H1 (cell line): Measurements from ENCODE around the gene MVK. TPM values are rescaled to one million over a fixed set of nuclear protein-coding genes. Genes with fewer than 3 reads are reported as not detected.

Experiments used
- CTCF ChIA-PET: fragments of 300-600 bp; sonication (Branson Sonifier 250); formaldehyde crosslinking; loops from one replicate; lab custom pipeline; 2021; ENCODE audit not compliant: partially characterized antibody; lab: Charles Lee
- POLR2A ChIA-PET: fragments of 300-600 bp; sonication (Branson Sonifier 250); formaldehyde crosslinking; loops from one replicate; lab custom pipeline; 2021; ENCODE audit warnings: inconsistent platforms; ENCODE audit not compliant: partially characterized antibody; lab: Charles Lee
- DNase-seq, 2 experiments: peaks; one replicate each; pipeline versions ENCODE4 v3.0.0 to v3.0.0-alpha.2; 2010 to 2022; ENCODE audit warnings: low spot score in 2 of 2, low read depth in 1 of 2, mixed read lengths in 1 of 2
- FAIRE-seq: peaks from 2 replicates; lab custom pipeline; 2011; peaks lifted over from hg19 to GRCh38; lab: Jason Lieb, UNC
- H2AFZ ChIP-seq: 2 replicates; pipeline ENCODE4 v1.8.1; 2012; ENCODE audit warnings: low read length, inconsistent platforms
- H2AK5ac ChIP-seq: 2 replicates; pipeline ENCODE4 v1.6.1; 2013; ENCODE audit warnings: low read depth, low read length
- H2BK120ac ChIP-seq: replicated peaks from 2 replicates; pipeline ENCODE3; 2013; ENCODE audit warnings: low read depth, low read length, inconsistent platforms
- H2BK12ac ChIP-seq: 2 replicates; pipeline ENCODE4 v1.6.1; 2013; ENCODE audit warnings: low read depth, low read length
- H2BK15ac ChIP-seq: 2 replicates; pipeline ENCODE4 v1.6.1; 2013; ENCODE audit warnings: low read length
- H2BK20ac ChIP-seq: 2 replicates; pipeline ENCODE4 v1.6.1; 2013; ENCODE audit warnings: low read length
- H2BK5ac ChIP-seq: 2 replicates; pipeline ENCODE4 v1.6.1; 2013; ENCODE audit warnings: low read depth, low read length
- H3K14ac ChIP-seq: 2 replicates; pipeline ENCODE4 v1.6.1; 2013; ENCODE audit warnings: inconsistent platforms; ENCODE audit not compliant: insufficient read length
- H3K18ac ChIP-seq: 2 replicates; pipeline ENCODE4 v1.6.1; 2013; ENCODE audit warnings: low read length; ENCODE audit errors: extremely low read depth
- H3K23ac ChIP-seq: 2 replicates; pipeline ENCODE4 v1.6.1; 2013; ENCODE audit warnings: inconsistent platforms; ENCODE audit not compliant: insufficient read length
- H3K23me2 ChIP-seq: 2 replicates; pipeline ENCODE4 v1.6.1; 2013; ENCODE audit warnings: low read depth, low read length
- H3K27ac ChIP-seq: 2 replicates; pipeline ENCODE4 v1.6.1; 2011; ENCODE audit warnings: low read depth, low read length, inconsistent platforms
- H3K27me3 ChIP-seq, 4 experiments: replicated peaks in 1 of 4; 1 replicate in 1 of 4; 2 replicates in 3 of 4; pipeline versions ENCODE4 v1.6.1 to v1.8.1; 2011 to 2013; ENCODE audit warnings: low read length in 3 of 4, mild to moderate bottlenecking in 3 of 4, inconsistent platforms in 2 of 4, mixed read lengths in 2 of 4, moderate library complexity in 1 of 4; ENCODE audit not compliant: control insufficient read depth in 3 of 4, insufficient read depth in 3 of 4; ENCODE audit errors: extremely low read depth in 1 of 4
- H3K36me3 ChIP-seq, 4 experiments: 2 replicates each; pipeline versions ENCODE4 v1.6.1 to v1.8.1; 2011 to 2013; ENCODE audit warnings: mild to moderate bottlenecking in 4 of 4, low read length in 3 of 4, moderate library complexity in 2 of 4, control low read depth in 1 of 4, inconsistent platforms in 1 of 4; ENCODE audit not compliant: insufficient read depth in 4 of 4, control insufficient read depth in 2 of 4
- H3K4ac ChIP-seq: replicated peaks from 2 replicates; pipeline ENCODE3; 2013; ENCODE audit warnings: low read length, low read depth, mixed read lengths, inconsistent platforms; ENCODE audit not compliant: insufficient read length
- H3K4me1 ChIP-seq, 4 experiments: replicated peaks in 1 of 4; 1 replicate in 1 of 4; 2 replicates in 3 of 4; pipeline versions ENCODE4 v1.6.1 to v1.8.1; 2011 to 2013; ENCODE audit warnings: low read length in 3 of 4, inconsistent platforms in 2 of 4, mixed read lengths in 1 of 4; ENCODE audit not compliant: insufficient read depth in 4 of 4, control insufficient read depth in 3 of 4
- H3K4me2 ChIP-seq, 2 experiments: 2 replicates each; pipeline versions ENCODE4 v1.6.1 to v1.8.1; 2011 to 2013; ENCODE audit warnings: low read depth in 2 of 2, low read length in 2 of 2, control low read depth in 1 of 2, inconsistent platforms in 1 of 2, mild to moderate bottlenecking in 1 of 2; ENCODE audit not compliant: insufficient read depth in 1 of 2
- H3K4me3 ChIP-seq, 4 experiments: fragments of 200-600, 300-600 bp in 1 of 4; sonication (generic), shearing (Covaris generic), sonication (Bioruptor Twin) in 1 of 4; 2 replicates each; pipeline versions ENCODE4 v1.5.1 to v1.8.1; 2011 to 2016; ENCODE audit warnings: low read length in 4 of 4, low read depth in 3 of 4, control low read depth in 2 of 4, inconsistent platforms in 2 of 4, mild to moderate bottlenecking in 2 of 4, mixed read lengths in 1 of 4, moderate library complexity in 1 of 4; ENCODE audit not compliant: insufficient read depth in 2 of 4; ENCODE audit errors: extremely low read depth in 1 of 4
- H3K56ac ChIP-seq: replicated peaks from 2 replicates; pipeline ENCODE3; 2013; ENCODE audit warnings: low read depth, mild to moderate bottlenecking, mixed read lengths, low read length, inconsistent platforms; ENCODE audit not compliant: insufficient read length
- H3K79me1 ChIP-seq: 2 replicates; pipeline ENCODE4 v1.6.1; 2013; ENCODE audit warnings: low read depth, low read length, control low read depth
- H3K79me2 ChIP-seq, 2 experiments: 2 replicates each; pipeline versions ENCODE4 v1.6.1 to v1.8.1; 2012 to 2013; ENCODE audit warnings: low read length in 2 of 2, mild to moderate bottlenecking in 2 of 2, inconsistent platforms in 1 of 2; ENCODE audit not compliant: insufficient read depth in 2 of 2, control insufficient read depth in 1 of 2
- H3K9ac ChIP-seq, 4 experiments: replicated peaks in 1 of 4; 1 replicate in 1 of 4; 2 replicates in 3 of 4; pipeline versions ENCODE4 v1.6.1 to v1.8.1; 2011 to 2013; ENCODE audit warnings: low read depth in 3 of 4, low read length in 3 of 4, control low read depth in 2 of 4, mild to moderate bottlenecking in 2 of 4, moderate library complexity in 2 of 4, inconsistent platforms in 1 of 4; ENCODE audit errors: extremely low read depth in 1 of 4
- H3K9me3 ChIP-seq, 2 experiments: 2 replicates each; pipeline versions ENCODE4 v1.6.1 to v1.8.1; 2012 to 2013; ENCODE audit warnings: mild to moderate bottlenecking in 2 of 2, moderate library complexity in 2 of 2, control low read depth in 1 of 2, inconsistent platforms in 1 of 2, low read depth in 1 of 2, low read length in 1 of 2, mixed read lengths in 1 of 2; ENCODE audit not compliant: insufficient read depth in 2 of 2
- H4K20me1 ChIP-seq, 2 experiments: replicated peaks in 1 of 2; 2 replicates each; pipeline versions ENCODE3 to v1.8.1; 2011 to 2013; ENCODE audit warnings: inconsistent platforms in 2 of 2, low read length in 2 of 2, mild to moderate bottlenecking in 1 of 2; ENCODE audit not compliant: insufficient read depth in 2 of 2, control insufficient read depth in 1 of 2
- H4K5ac ChIP-seq: 2 replicates; pipeline ENCODE4 v1.6.1; 2013; ENCODE audit warnings: low read length, low read depth, mixed read lengths, inconsistent platforms; ENCODE audit not compliant: insufficient read length
- H4K8ac ChIP-seq: 2 replicates; pipeline ENCODE4 v1.8.0; 2013; ENCODE audit warnings: mild to moderate bottlenecking, moderate library complexity, low read length, inconsistent platforms; ENCODE audit not compliant: insufficient read depth; ENCODE audit errors: extremely low read depth
- H4K91ac ChIP-seq: replicated peaks from 2 replicates; pipeline ENCODE3; 2013; ENCODE audit warnings: low read length, mixed read lengths, inconsistent platforms; ENCODE audit not compliant: insufficient read length
- CBX5 ChIP-seq: fragments of 300-800, 300-1000 bp; sonication (generic); IDR thresholded peaks from 2 replicates; pipeline ENCODE4 v1.7.1; 2016; ENCODE audit warnings: antibody characterized with exemption, low read length, low read depth
- CBX8 ChIP-seq: fragments of 300-800, 300-1000 bp; sonication (generic); IDR thresholded peaks from 2 replicates; pipeline ENCODE4 v1.7.1; 2016; ENCODE audit warnings: low read depth, low read length, borderline replicate concordance
- CEBPB ChIP-seq: IDR thresholded peaks from 2 replicates; pipeline ENCODE4 v1.6.1; 2012; ENCODE audit warnings: low read depth, low read length
- CHD1 ChIP-seq: IDR thresholded peaks from 2 replicates; pipeline ENCODE4 v1.6.1; 2012; ENCODE audit warnings: low read depth, low read length, improper control_type of control experiment
- E2F6 ChIP-seq: IDR thresholded peaks from 2 replicates; pipeline ENCODE4 v1.6.1; 2012; ENCODE audit warnings: inconsistent platforms
- EZH2 ChIP-seq: fragments of 200-600 bp; sonication (generic); IDR thresholded peaks from 2 replicates; pipeline ENCODE4 v1.7.1; 2012; ENCODE audit warnings: low read depth, mild to moderate bottlenecking, moderate library complexity, low read length, inconsistent platforms; ENCODE audit not compliant: severe bottlenecking
- FOSL1 ChIP-seq: IDR thresholded peaks from 2 replicates; pipeline ENCODE4 v1.6.1; 2011; ENCODE audit warnings: mild to moderate bottlenecking, low read depth, low read length, moderate library complexity; ENCODE audit not compliant: insufficient read depth
- GABPA ChIP-seq: IDR thresholded peaks from 2 replicates; pipeline ENCODE4 v1.6.1; 2011; ENCODE audit warnings: mild to moderate bottlenecking, low read length, moderate library complexity, borderline replicate concordance; ENCODE audit not compliant: insufficient read depth
- HDAC6 ChIP-seq: IDR thresholded peaks from one replicate; pipeline ENCODE4 v1.7.1; 2012; ENCODE audit warnings: low read depth, mild to moderate bottlenecking, inconsistent platforms, low read length, moderate library complexity
- SRF ChIP-seq: IDR thresholded peaks from 2 replicates; pipeline ENCODE4 v1.6.1; 2011; ENCODE audit warnings: mild to moderate bottlenecking, low read depth, low read length, moderate library complexity
- ZNF274 ChIP-seq: IDR thresholded peaks from 2 replicates; pipeline ENCODE4 v1.7.0; 2012; ENCODE audit warnings: low read length, borderline replicate concordance; ENCODE audit errors: extremely low read depth
- WGBS, 2 experiments: shearing (Covaris generic) in 1 of 2; methylation state at CpG; one replicate each; pipeline versions ENCODE4 v1.1.6 to v1.1.7; 2013 to 2015; ENCODE audit warnings: low lambda C conversion rate in 2 of 2, mixed read lengths in 2 of 2, inconsistent platforms in 1 of 2, low coverage in 1 of 2, missing lambda C conversion rate in 1 of 2; ENCODE audit not compliant: insufficient replicate concordance in 2 of 2, insufficient coverage in 1 of 2, insufficient read length in 1 of 2; ENCODE audit errors: extremely low coverage in 1 of 2, missing lambda C conversion rate in 1 of 2; 5-methylcytosine and 5-hydroxymethylcytosine counted together
- polyA plus RNA-seq, 7 experiments: library from polyadenylated mRNA; depleted of rRNA in 3 of 7; stranded (reverse) in 5 of 7; unstranded in 2 of 7; fragments of >200 nt in 5 of 7; fragments of 200-250 nt in 2 of 7; gene quantifications; 1 replicate in 5 of 7; 2 replicates in 1 of 7; 4 replicates in 1 of 7; pipeline versions ENCODE4 v1.2.1 to v1.2.3, GENCODE V29; 2011 to 2013; ENCODE audit warnings: missing spikeins in 2 of 7, mixed read lengths in 2 of 7
- total RNA-seq: library from RNA; stranded (reverse); fragmentation: NEBNext Ultra II Directional; extraction: Animal tissue kit (Norgen Biotek cat#: 25700); gene quantifications from 2 replicates; pipeline ENCODE4 v1.2.1, GENCODE V29; 2021
- TF ChIP-seq, protein P1 (sequence below): IDR thresholded peaks from 2 replicates; pipeline ENCODE4 v1.6.1; 2011; ENCODE audit warnings: low read depth, mild to moderate bottlenecking, low read length; ENCODE audit not compliant: insufficient read depth

Gene MVK
- total and polyA plus RNA-seq, 2 of the 8 experiments (the other 6 are each of a cell fraction or from before 2014, with no cell fraction given), result 15.7 to 20.9 TPM

DNA sequence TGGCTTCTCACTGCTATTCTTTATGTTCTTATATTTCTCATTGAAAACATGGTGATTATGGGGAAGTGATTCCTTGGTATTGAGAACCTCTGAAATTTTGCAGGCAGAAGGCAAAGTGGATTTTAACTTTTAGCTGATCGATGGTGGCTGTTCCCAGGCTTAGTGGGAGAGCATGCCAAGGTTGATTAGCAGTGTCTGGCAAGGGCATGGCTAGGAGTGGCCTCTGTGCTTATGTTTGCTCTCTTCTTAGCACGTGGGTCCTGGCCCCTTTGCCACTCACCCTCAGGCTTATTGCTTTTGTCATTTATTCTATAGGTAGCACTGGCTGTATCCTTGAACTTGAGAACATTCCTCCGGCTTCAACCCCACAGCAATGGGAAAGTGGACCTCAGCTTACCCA is 2.1 kb downstream of the MVK start:
- H3K36me3 ChIP-seq, result peaks cover 8 to 43% (median 15%) of the 10 kb centered on the region in 4 experiments; a peak in 6 of 8 replicates
- H3K23ac ChIP-seq, result no peak overlapping the region
- H3K56ac ChIP-seq, result no peak overlapping the region
- 82% methylated on average over 3 of the region's 3 CpGs; no CpG with 5 or more reads in 1 of the 2 experiments for WGBS, 2 experiments
- no peak overlapping the region for H2BK20ac ChIP-seq
- DNase-seq (no peak), FAIRE-seq (no peak)
- peaks cover 0 to 2% of the 10 kb centered on the region in 2 experiments for H4K20me1 ChIP-seq
- H2BK120ac ChIP-seq, result no peak overlapping the region
- no peaks in the 10 kb centered on the region for H3K9me3 ChIP-seq
- no peak overlapping the region for H2BK5ac ChIP-seq
- H3K4me1 ChIP-seq, result peaks cover 2 to 4% (median 3%) of the 10 kb centered on the region in 4 experiments; a peak in 4 of 7 replicates
- H3K79me2 ChIP-seq, result peaks cover 0 to 6% of the 10 kb centered on the region in 2 experiments; a peak in 1 of 4 replicates
- no peaks in the 10 kb centered on the region for H3K79me1 ChIP-seq
- no peaks in the 10 kb centered on the region for H3K27me3 ChIP-seq
- no peak overlapping the region for H3K9ac ChIP-seq
- no peak overlapping the region for H3K18ac ChIP-seq
- ChIA-PET CTCF (interaction anchor here (1.2 to 3.6 kb wide), 5 partner anchors 10 to 199 kb away, joined by 4 to 18 read pairs (median 9); no protein-coding TSS in a partner anchor), POLR2A (no interaction called here)
- H3K4ac ChIP-seq, result no peak overlapping the region
- H3K23me2 ChIP-seq, result peaks cover 5% of the 10 kb centered on the region; the same call in 1 of the 2 replicates
- no peak overlapping the region for H4K8ac ChIP-seq
- H2AFZ ChIP-seq, result no peak overlapping the region
- H4K5ac ChIP-seq, result no peak overlapping the region
- H2BK15ac ChIP-seq, result no peak overlapping the region
- no peak overlapping the region for H2BK12ac ChIP-seq
- H3K14ac ChIP-seq, result no peak overlapping the region
- no peak overlapping the region for H2AK5ac ChIP-seq
- no peak overlapping the region for H3K4me3 ChIP-seq
- no peak overlapping the region for H3K27ac ChIP-seq
- H4K91ac ChIP-seq, result no peak overlapping the region
- no peak overlapping the region for H3K4me2 ChIP-seq
- TF ChIP-seq FOSL1, result no peak
- no peak for TF ChIP-seq CHD1
- TF ChIP-seq GABPA, result no peak
- no peak for TF ChIP-seq SRF
- no peak for TF ChIP-seq CBX5
- TF ChIP-seq ZNF274, result no peak
- TF ChIP-seq CBX8, result no peak
- TF ChIP-seq CEBPB, result no peak
- TF ChIP-seq, protein P1, sequence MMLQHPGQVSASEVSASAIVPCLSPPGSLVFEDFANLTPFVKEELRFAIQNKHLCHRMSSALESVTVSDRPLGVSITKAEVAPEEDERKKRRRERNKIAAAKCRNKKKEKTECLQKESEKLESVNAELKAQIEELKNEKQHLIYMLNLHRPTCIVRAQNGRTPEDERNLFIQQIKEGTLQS, result no peak
- TF ChIP-seq E2F6, result no peak
- TF ChIP-seq EZH2, result no peak
- TF ChIP-seq HDAC6, result no peak
